Measurements from ENCODE around the gene PRCD.
"Not testable (repeated sequence)": the region's sequence is repeated elsewhere in the genome, so short reads cannot be mapped to it uniquely, and the experiment has no call there.

Gene PRCD

GRCh38 chr17:76528528-76529223 lies 11.2 kb upstream of the PRCD start:
- DNase-seq: no peak

DNA sequence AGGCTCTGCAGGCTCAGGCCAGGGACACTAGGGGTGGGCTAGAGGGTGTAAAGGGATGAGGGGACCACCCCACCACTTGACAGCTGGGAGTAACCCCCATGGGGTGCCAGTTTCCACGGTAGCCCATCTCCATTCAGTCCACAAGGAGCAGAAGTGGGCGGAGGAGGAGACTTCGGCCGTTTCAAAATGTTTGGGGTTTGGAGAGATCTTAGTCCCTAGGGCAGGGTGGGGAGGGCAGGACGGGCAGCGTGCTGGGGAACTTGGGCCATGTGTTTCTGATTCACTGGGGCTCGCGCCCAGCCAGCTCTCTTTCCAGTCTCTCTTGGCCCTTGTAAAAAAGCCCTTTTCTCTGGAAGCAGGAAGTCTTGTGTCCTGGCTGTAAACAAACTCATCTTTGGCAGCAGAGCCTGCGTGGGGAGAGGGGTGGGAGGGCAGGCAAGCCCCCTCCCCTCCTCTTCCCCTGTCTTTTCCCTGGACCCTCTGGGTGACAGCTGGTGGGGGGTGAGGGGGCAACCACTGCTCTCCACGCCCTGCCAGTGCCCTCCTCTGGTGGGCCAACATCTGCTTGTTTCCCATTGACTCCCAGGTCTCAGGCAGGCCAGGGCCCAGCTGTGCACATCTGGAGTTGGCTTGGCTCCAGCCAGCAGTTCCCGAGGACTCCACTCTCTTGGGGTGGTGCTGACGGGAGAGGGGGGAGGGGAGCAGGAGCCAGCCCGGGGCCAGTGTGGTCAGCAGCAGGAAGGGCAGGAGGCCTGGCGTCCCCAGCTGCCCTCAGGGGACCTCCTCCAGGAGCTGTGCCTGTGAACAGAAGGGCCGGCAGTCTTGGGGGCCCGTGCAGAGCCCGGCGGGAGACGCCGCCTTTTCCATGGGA lies 10.4 kb upstream of the PRCD start:
- no peak for DNase-seq

DNA sequence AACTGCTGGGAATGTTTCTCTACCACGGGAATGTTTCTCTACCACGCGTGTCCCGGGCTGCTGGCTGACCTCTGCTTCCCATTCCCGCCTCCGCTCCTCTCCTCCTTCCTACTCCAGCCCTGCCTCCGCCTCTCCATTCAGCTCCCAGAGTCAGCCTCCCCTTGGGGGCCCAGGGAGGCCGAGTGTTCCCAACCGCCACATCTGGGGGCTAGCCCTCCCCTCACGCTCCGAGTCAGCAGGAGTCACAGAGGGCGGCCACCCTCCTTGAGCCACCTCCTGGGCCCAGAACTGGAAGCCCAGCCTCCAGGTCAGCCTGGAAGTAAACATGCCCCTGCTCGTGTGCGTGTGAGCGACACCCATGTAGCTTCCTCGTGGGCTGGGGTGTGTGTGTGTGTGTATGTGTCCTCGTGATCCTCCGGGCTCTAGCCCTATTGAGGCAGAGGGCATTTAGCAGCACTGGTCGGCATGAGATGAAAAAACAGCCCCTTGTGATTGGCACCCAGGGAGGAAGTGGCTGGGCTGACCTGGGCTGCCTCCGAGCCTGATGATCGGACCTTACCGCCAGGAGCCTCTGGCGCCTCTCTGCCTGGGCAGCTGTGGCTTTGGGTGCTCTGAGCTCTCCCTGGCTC lies 9.6 kb upstream of the PRCD start:
- DNase-seq: no peak

DNA sequence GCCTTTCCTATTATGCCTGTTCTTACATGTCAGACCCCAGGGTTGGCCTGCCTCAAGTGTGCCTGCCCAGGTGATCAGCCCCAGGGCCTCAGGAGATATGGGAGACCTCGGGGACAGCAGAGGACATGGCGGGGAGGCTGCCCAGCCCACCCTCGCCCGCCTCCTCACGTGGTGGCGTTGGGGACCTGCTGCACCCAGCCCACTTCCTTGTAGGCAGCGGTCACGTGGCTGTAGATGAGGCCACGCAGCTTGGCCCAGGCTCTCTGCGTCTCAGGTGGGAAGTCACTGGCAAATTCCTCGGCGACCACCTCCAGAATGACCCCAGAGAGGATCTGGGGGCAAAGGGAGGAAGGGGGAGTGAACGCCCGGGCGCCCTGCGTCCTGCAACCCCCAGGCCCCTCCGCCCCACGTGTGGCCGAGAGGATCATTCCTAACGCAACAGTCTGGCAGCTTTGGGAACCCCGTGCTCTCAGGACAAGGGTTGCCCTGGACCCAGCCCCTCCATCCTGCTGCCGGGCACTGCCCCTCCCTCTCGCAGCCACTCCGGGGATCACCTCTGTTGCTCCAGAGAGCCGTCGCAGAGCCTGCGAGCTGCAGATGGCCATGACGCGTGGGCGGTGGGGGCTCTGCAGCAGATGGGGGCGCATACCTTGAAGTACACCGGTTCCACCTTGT lies 8.9 kb upstream of the PRCD start:
- DNase-seq: no peak

GRCh38 chr17:76531486-76532038 lies 8.3 kb upstream of the PRCD start:
- DNase-seq: no peak

GRCh38 chr17:76532072-76532651 lies 7.7 kb upstream of the PRCD start:
- DNase-seq: no peak

- DNase-seq: not testable (repeated sequence)
Measured at GRCh38 chr17:76533640-76534359, 6.0 kb upstream of the PRCD start.

DNA sequence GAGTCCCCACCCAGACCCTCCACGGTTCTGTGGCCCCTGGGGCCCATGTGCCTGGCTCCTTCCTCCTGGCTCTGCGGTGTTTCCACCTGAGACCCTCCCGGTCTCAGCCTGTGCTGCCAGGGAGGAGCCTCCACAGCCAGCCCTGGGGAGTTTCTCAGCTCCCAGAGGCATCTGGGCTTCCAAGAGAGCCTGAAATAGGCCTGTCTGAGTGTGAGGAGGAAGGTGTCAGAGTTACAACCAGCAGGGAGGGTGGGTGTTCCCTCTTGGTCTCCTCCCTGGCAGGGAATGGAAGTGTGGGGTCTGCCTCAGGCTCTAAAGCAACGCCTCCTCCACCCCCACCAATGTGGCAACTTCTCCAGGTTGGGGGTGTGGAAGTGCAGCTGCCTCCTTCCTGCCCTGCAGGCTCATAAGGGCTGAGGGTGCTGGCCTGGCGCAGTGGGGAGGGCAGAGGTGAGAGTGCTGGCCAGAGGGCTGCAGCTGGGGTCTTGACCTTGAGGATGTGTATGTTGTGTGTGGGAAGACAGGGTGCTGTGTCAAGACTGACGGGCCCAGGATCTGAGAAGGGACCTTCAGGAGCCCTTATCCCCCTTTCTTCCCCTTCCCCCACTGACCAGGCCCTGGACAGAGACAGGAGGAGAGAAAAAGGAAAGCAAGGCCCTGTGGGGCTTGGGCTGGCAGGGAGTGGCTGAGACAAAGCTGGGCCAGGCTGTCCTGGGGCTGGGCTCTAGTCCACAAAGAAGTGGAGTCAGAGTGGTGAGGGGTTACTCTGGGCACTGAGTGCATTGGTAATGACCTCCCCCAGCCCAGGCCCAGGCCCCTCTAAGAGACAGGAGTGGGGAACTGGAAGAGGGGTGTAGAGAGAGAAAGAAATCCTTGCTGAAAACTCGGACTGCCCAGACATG lies 4.8 kb upstream of the PRCD start:
- no peak for DNase-seq

DNA sequence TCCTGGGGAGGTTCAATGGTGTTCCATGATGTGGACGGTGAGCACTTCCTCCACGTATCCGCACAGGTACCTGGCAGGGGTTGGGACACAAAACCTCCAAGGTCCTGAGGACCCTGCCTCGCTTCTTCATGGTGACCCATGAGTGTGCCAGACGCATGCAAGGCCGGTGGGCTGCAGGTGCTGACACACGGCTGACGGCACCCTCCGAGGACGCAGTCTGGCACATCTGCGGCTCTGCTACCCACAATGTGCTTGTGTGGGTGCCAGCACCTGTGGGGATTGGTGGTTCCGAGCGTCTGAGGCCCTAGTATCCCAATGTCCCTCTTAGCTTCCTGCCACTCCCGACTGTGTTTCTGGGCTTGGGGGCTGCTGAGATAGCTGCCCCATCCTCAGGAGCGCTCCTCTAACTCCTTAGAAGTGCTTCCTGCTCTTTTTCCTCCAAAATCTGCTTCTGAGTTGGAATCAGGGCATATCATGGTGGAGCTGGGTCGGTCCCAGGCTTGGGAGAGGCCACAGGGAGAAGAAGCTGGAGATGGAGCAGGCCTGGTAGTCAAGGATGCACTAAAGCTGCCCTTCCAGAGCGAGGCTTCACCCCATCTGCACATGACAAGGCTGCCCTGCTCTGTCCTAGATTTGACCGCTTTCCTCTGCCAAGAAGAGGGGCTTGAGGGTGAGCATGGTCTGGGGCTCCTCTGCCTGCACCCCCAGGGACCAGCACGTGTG lies 3.9 kb upstream of the PRCD start:
- DNase-seq: no peak

DNA sequence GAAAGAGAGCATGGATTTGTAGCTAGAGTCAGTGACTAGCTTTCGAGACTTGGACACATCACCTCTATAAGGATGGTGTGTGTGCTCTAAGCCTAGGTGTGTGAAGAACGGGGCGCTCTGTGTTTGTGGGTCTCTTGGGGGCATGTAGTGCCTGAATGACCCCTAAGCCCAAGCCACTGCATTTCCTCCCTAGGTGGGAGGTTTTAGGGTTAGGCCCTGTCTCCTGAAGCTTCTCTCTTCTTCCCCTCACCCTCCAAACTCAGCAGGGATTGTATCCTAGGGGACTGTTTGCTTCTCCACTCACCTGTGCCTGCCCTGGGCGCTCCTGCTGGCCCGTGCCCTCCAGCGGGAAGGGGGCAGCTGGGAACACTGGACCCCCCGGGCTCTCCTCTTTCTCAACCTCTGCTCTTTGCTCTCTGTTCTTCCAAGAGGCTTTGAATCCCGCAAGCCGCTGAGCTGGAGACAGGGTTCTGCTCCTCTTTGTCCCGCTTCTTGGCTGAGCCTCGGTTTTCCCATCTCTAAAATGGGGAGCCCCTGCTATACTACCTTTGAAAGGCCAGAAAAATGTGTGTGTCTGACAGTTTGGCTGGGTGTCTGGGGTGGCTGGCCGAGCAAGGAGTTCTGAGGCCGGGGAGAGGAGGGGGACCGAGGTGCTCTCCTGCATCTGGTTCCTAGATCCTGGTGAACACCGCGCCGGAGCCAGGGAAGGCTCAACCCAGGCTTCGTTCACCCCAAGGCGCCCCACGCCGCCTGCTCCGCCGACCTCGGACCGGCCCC lies 3.1 kb upstream of the PRCD start:
- no peak for DNase-seq

GRCh38 chr17:76537288-76537577 lies 2.6 kb upstream of the PRCD start:
- DNase-seq: no peak

- no peak for DNase-seq
Measured at GRCh38 chr17:76537578-76538280, 2.1 kb upstream of the PRCD start, which contains the start of gene CYGB. Gene CYGB, minus strand, starts transcription at chr17:76537709. Its CDS starts 167 bp downstream, at chr17:76537542.

- DNase-seq: no peak
Measured at GRCh38 chr17:76538281-76538931, 1.4 kb upstream of the PRCD start.

- no peak for DNase-seq
Measured at GRCh38 chr17:76538941-76539570, 788 bp upstream of the PRCD start.

DNA sequence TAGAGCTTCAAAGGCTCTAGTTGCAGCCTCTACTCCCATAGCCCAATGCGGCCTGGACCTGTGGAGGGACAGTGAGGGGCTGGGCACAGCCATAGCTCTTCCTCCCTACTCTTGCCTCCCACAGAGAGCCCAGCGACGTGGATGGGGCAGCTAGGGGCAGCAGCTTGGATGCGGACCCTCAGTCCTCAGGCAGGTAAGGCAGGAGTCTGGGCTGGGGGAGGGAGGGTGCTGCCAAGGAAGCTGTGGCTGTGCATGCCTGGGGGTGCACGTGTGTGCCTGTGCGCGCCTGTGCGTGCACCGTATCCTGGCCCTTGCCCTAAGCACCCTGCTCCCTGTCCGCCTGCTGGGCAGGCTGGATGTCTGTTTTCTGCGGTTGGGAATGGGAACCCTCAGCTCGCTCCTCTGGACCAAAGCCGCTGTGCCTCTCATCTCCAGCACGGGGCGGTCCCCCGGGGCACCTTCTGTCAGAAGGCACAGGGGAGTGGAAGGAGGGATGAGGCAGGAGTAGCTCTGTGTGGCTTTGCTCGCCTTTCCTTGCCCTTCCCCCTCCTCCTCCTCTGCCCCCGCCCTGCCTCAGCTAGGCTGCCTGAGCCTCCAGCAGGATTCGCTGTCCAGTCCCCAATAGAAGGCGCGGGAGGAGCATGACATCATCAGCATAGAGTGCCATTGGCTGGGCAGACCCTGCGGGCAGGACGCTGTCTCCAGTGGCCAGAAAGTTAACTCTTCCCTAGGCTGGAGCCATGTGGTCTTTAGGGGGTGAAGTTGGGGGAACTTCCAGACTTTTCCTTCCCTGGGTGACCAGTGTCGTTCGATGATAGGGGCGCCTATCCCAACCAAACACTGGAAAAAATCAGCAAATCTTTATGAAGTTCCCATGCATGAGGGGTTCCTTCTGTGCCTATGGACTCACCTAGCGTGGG lies 797 bp downstream of the PRCD start:
- no peak for DNase-seq

DNA sequence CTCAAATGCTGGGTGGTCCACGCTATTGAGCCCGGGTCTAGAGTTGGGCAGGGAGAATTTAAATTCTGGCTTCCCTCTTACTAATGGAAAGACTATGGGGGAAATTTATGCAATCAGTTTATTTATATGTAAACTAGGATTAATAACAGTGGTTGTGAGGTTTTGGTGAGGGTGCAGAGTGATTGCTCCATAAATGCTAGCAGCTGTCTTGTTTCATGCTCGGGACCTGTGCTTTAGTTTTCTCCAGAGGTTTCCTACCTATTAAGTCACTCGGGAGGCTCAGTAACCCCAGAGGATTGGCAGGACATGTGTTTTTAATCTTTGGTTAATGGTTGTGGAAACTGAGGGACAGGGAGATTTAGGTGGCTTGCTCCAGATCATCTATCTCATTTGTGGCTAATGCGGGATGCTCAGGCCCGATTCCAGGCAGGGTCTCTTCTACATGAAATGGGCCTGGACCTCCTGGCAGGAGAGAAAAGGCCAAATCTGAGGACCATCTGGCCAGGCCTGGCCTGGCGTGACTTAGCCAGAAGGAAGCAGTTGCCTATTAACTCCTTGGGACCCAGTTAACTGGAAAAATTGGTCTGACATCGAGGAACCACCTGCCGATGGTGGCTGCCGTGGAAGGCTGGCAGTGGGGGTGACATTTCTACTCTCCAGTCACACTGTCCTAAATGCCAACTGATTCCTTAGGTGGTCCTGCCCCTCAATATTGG lies 2.1 kb downstream of the PRCD start:
- no peak for DNase-seq

All from activated CD4-positive, CD25-positive, alpha-beta regulatory T cell (primary cell).